Heart left ventricle (tissue), 16 donors: ENCODE results near the gene HMX1. TPM values are rescaled to one million over a fixed set of nuclear protein-coding genes. Genes with fewer than 3 reads are reported as not detected.
A peak's percentile ranks its signal among the peaks of the same experiment; 100 is the strongest.

Experiments used
- ATAC-seq, 4 donors: fragments of 200-7000 bp; cut with Tn5 transposase; one replicate each; pipeline ENCODE4 v1.9.1; 2020 to 2022; ENCODE audit warnings: moderate library complexity in 4 of 4, mild to moderate bottlenecking in 3 of 4, moderate number of reproducible peaks in 1 of 4
- DNase-seq, 5 donors: peaks; one replicate each; pipeline ENCODE4 v3.0.0-alpha.2; 2020
- H3K27ac ChIP-seq, 12 donors: fragments of 200-600 bp; sonication (generic) in 4 of 12; one replicate each; pipeline versions ENCODE4 v1.5.0 to v1.8.0; 2016 to 2022; ENCODE audit warnings: mild to moderate bottlenecking in 2 of 12
- H3K27me3 ChIP-seq, 9 donors: fragments of 200-600 bp; sonication (generic) in 2 of 9; one replicate each; pipeline versions ENCODE4 v1.5.1 to v1.8.0; 2016 to 2022; ENCODE audit warnings: mild to moderate bottlenecking in 3 of 9
- H3K36me3 ChIP-seq, 9 donors: fragments of 200-600 bp; sonication (generic) in 2 of 9; one replicate each; pipeline versions ENCODE4 v1.5.0 to v1.8.0; 2018 to 2022; ENCODE audit warnings: mild to moderate bottlenecking in 2 of 9
- H3K4me1 ChIP-seq, 12 donors: fragments of 200-600 bp; sonication (generic) in 4 of 12; one replicate each; pipeline versions ENCODE4 v1.5.0 to v1.8.0; 2016 to 2022; ENCODE audit warnings: mild to moderate bottlenecking in 3 of 12
- H3K4me3 ChIP-seq, 12 donors: fragments of 200-600 bp; sonication (generic) in 4 of 12; one replicate each; pipeline versions ENCODE4 v1.5.0 to v1.8.0; 2017 to 2022; ENCODE audit warnings: mild to moderate bottlenecking in 9 of 12, moderate library complexity in 4 of 12
- H3K9me3 ChIP-seq, 12 donors: fragments of 200-600 bp; sonication (generic) in 4 of 12; one replicate each; pipeline versions ENCODE4 v1.5.0 to v1.8.0; 2016 to 2022; ENCODE audit warnings: mild to moderate bottlenecking in 1 of 12
- CTCF ChIP-seq, 12 donors: fragments of 200-600 bp; sonication (generic) in 4 of 12; IDR thresholded peaks; one replicate each; pipeline versions ENCODE4 v1.5.0 to v1.8.0; 2018 to 2022; ENCODE audit warnings: antibody characterized with exemption in 12 of 12, mild to moderate bottlenecking in 5 of 12
- POLR2A ChIP-seq, 2 donors: fragments of 450-650 bp; IDR thresholded peaks; one replicate each; pipeline ENCODE4 v1.6.1; 2017; ENCODE audit warnings: antibody characterized with exemption in 2 of 2, mild to moderate bottlenecking in 2 of 2, moderate library complexity in 2 of 2
- WGBS, 4 donors: extraction: QIAGEN DNeasy Blood & Tissue Kit in 2 of 4; methylation state at CpG; one replicate each; pipeline versions ENCODE4 v1.1.5 to v1.1.7; 2013 to 2018; 5-methylcytosine and 5-hydroxymethylcytosine counted together
- intact Hi-C, 10 donors: fragments of 100-400 bp; cut with DNase I; formaldehyde crosslinking; loops; one replicate each; pipeline versions ENCODE4 v1.11.1 to v1.14.2; 2022
- polyA plus RNA-seq, 2 donors: library from polyadenylated mRNA; stranded (reverse); fragments of 200-250 nt; gene quantifications; one replicate each; pipeline ENCODE4 v1.2.3, GENCODE V29; 2013
- total RNA-seq, 9 donors: library from RNA; depleted of rRNA in 2 of 9; stranded (reverse); fragments of >200 nt in 2 of 9; fragmentation: NEBNext Ultra II Directional in 3 of 9; extraction: Animal tissue kit (Norgen Biotek cat#: 25700) in 3 of 9; gene quantifications; one replicate each; pipeline versions ENCODE4 v1.1.0 to v1.2.4, GENCODE V29; 2016 to 2023
- donor health status: ischemic (EF 13 %, LVEDD 7.1; RV severe dilation, severe dysfunction).
- donor health status: healthy with polysubstance abuse.
- donor health status: DM: no; HTN: yes; CAD: no.
- donor health status: DM: no; HTN: no; CAD: no.
- donor health status: ischemic (EF 25% LVEDD 6.9; RV normal size, moderate dysfunction).
- donor health status: ischemic (EF 25% LVEDD 5.7; RV mildly dilated, moderate dysfunction).
- donor health status: healthy.
- donor health status: DM: yes; HTN: yes; CAD: no.
- donor health status: ischemic (EF 35%, LVEDD 5.7; RV mildly dilated, moderate dysfunction).
- donor health status: nonischemic (EF 11% LVEDD 7.7; RV severe dilation, severe dysfunction).
- donor health status: DM: yes; HTN: yes; CAD: no.
- donor health status: PGD.
- donor health status: ischemic (EF 29% LVEDD 5.4; RV normal size, mild dysfunction).
- donor health status: nonischemic (EF 23%, LVEDD 6.1; RV moderate dilation, normal function).

HMX1 gene
- total and polyA plus RNA-seq, 11 donors: 0.25 TPM; not detected in 10

GRCh38 chr4:8895295-8895694, 23.7 kb upstream of the HMX1 start:
- intact Hi-C loops: no loop called here
- H3K4me3 ChIP-seq: no peak overlapping the region
- H3K4me1 ChIP-seq: peaks cover 0 to 30% (median 0%) of the 10 kb centered on the region in 12 donors
- no peak for ATAC-seq
- 62 to 89% (median 69%) methylated on average over 4 to 7 of the region's 7 CpGs for WGBS, 4 donors
- H3K36me3 ChIP-seq: no peaks in the 10 kb centered on the region
- H3K27me3 ChIP-seq: peaks cover 46 to 98% (median 64%) of the 10 kb centered on the region in 9 donors
- no peak for TF ChIP-seq POLR2A (IDR thresholded peaks at IDR 0.05)
- TF ChIP-seq CTCF (IDR thresholded peaks at IDR 0.05): no peak
- no peak overlapping the region for H3K27ac ChIP-seq
- H3K9me3 ChIP-seq: peaks cover 0 to 7% (median 0%) of the 10 kb centered on the region in 12 donors
- DNase-seq: no peak

GRCh38 chr4:8894424-8894816, 22.8 kb upstream of the HMX1 start:
- peaks cover 46 to 98% (median 71%) of the 10 kb centered on the region in 9 donors for H3K27me3 ChIP-seq

DNA sequence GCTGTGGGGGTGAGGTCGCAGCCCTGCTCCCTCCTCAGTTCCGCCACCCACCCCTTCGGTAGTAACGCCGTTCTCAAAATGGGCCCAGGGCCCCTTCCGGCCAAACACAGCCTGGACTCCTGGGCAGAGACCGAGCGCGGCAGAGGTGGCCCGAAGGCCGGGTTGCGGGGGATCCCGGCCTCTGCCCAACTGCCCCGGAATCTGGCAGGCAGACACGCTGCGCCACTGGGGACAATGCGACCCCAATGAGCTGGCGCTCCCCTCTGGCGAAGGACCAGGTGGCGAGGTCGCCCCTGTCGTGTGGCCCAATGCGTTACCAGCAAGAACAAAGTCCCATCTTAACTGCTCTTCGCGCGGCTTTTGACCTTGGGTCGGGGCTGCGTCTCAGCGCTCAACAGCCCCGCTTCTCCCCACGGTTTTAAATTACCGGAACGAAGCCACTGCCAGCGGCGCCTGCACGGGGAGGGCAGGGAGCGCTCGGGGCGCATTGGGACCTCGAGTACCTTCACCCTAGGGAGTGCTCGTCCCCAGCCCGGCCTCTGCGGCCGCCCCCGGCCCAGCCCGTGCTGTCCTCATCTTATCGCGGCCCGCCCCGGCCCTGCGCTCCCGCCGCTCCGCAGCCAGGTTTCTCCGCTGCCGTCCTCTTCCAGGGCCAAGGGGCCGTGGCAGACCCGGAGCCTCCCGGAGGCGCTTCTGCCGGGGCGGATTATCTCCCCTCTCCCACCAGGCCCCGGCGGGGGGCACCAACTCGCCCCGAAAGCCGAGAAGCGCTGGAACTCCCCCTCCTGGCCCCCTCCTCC, 22.2 kb upstream of the HMX1 start:
- Histone ChIP-seq H3K9me3 (no peaks in the 10 kb centered on the region), H3K4me3 (peak overlapping the region in 2 of 12 donors; percentile 17 to 19), H3K4me1 (peaks cover 0 to 30% (median 0%) of the 10 kb centered on the region in 12 donors), H3K27me3 (peaks cover 48 to 98% (median 75%) of the 10 kb centered on the region in 9 donors), H3K27ac (no peak overlapping the region), H3K36me3 (no peaks in the 10 kb centered on the region)
- ATAC-seq: no peak
- no peak for TF ChIP-seq POLR2A (IDR thresholded peaks at IDR 0.05)
- TF ChIP-seq CTCF (IDR thresholded peaks at IDR 0.05): no peak
- intact Hi-C loops: no loop called here
- DNase-seq: no peak
- WGBS, 4 donors: 0 to 2% (median 2%) methylated on average over 26 to 68 of the region's 68 CpGs

More at GRCh38 chr4:8894424-8894816, 22.8 kb upstream of the HMX1 start:
- ATAC-seq (no peak), DNase-seq (no peak)
- Histone ChIP-seq H3K27ac (no peak overlapping the region), H3K36me3 (no peaks in the 10 kb centered on the region), H3K4me3 (peak overlapping the region in 1 of 12 donors; percentile 19), H3K4me1 (peaks cover 0 to 30% (median 0%) of the 10 kb centered on the region in 12 donors), H3K9me3 (no peaks in the 10 kb centered on the region)
- no peak for TF ChIP-seq POLR2A (IDR thresholded peaks at IDR 0.05)
- no peak for TF ChIP-seq CTCF (IDR thresholded peaks at IDR 0.05)
- intact Hi-C loops: no loop called here
- WGBS, 4 donors: 4 to 13% (median 7%) methylated on average over 2 to 14 of the region's 14 CpGs

DNA sequence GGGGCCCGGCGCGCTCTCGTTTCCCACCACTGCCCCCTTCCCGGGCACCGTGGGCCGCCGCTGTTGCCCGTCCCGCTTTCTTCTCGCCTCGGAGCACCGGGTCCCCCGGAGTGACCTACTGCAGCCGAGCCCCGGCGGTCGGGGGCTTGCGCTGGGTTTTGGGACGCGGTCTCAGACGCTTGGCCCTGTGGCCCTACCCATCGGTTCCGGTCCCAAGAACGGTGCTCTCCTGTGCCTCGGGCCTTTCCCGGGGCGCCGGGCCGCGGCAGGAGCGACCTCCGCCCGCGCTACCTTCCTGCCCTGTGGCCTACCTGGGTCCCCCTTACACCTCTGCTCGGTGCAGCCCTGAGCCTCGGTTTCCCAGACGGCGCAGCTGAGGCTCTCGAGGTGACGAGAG, 21.6 kb upstream of the HMX1 start:
- H3K4me1 ChIP-seq: peaks cover 0 to 30% (median 0%) of the 10 kb centered on the region in 12 donors

More for the DNA sequence above, 21.6 kb upstream of the HMX1 start:
- intact Hi-C loops: no loop called here
- DNase-seq: no peak
- no peaks in the 10 kb centered on the region for H3K36me3 ChIP-seq
- ATAC-seq: no peak
- H3K9me3 ChIP-seq: no peaks in the 10 kb centered on the region
- H3K4me3 ChIP-seq: no peak overlapping the region
- H3K27ac ChIP-seq: no peak overlapping the region
- peaks cover 50 to 98% (median 81%) of the 10 kb centered on the region in 9 donors for H3K27me3 ChIP-seq
- no peak for TF ChIP-seq POLR2A (IDR thresholded peaks at IDR 0.05)
- no peak for TF ChIP-seq CTCF (IDR thresholded peaks at IDR 0.05)
- 1 to 2% (median 2%) methylated on average over 36 to 41 of the region's 41 CpGs for WGBS, 4 donors
